ENCODE data around the gene ZC3H12C.

The ZC3H12C gene

GRCh38 chr11:110156503-110156902 lies 63.3 kb downstream of the ZC3H12C start:
- DNase-seq, result no peak

DNA sequence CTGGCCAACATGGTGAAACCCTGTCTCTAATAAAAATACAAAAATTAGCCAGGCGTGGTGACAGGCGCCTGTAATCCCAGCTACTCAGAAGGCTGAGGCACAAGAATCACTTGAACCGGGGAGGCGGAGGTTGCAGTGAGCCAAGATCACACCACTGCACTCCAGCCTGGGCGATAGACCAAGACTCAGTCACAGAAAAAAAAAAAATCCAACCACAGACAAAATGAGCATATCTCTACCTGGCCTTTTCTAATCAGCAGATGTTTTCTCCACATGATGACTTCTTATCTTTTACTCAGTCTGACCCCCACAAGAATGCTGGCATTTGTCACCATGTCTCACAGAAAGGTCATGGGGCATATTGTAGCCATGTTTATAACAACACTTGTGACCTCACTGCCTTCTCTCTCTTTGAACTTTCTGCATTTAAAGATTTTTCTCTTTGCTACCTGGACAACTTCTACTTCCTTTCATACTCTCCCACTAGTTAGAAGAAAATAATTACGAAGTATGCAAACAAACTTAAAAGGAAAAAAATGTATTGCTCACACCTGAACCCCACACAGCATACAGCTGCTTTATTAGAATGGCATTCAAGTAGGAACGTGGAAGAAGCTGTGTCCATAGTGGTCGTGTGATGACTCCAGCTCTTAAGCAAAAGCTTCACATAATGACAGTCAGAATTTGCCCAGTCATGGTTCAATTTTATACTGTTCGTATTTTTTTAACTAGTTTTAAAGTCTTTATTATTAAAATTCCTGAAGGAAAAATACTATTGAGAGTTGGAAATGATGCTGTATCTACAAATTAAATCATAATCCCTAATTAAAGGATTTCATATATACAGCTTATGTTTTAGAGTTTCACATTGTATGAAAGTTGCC lies 65.4 kb downstream of the ZC3H12C start:
- DNase-seq, result no peak

GRCh38 chr11:110159476-110159875 lies 66.3 kb downstream of the ZC3H12C start:
- DNase-seq, result no peak

- no peak for DNase-seq
These were observed 66.8 kb downstream of the ZC3H12C start for GRCh38 chr11:110160016-110160415.

DNA sequence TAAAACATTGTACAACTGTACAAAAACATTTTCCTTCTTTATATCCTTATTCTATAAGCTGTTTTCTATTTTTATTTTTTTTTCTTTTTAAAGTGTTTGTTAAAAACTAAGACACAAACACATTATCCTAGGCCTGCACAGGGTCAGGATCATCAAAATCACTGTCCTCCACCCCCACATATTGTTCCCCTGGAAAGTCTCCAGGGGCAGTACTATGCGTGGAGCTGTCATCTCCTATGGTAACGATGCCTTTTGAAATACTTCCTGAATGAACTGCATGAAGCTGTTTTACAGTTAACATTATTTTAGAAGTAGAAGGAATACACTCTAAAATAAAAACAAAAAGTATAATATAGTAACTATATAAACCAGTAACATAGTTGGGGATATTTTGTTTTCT lies 67.2 kb downstream of the ZC3H12C start:
- no peak for DNase-seq

DNA sequence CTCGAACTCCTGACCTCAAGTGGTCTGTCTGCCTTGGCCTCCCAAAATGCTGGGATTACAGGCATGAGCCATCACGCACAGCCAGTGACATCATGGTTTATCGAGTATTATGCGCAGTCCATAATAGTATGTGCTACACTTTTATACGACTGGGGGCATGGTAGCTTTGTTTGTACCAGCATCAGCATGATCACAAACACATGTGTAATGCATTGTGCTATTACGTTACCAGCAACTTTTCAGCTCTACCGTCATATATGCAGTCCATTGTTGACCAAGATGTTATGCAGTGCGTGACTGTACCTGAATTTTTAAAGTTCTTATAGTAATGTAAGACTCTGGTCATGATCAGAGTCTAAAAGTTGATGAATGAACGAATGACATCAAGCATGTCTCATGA lies 67.9 kb downstream of the ZC3H12C start:
- DNase-seq, result no peak

GRCh38 chr11:110162216-110162615 lies 69.0 kb downstream of the ZC3H12C start:
- DNase-seq, result no peak

GRCh38 chr11:110165039-110165925 lies 72.1 kb downstream of the ZC3H12C start:
- DNase-seq, result no peak

- no peak for DNase-seq
These were observed 75.0 kb downstream of the ZC3H12C start for GRCh38 chr11:110168033-110168803.

DNA sequence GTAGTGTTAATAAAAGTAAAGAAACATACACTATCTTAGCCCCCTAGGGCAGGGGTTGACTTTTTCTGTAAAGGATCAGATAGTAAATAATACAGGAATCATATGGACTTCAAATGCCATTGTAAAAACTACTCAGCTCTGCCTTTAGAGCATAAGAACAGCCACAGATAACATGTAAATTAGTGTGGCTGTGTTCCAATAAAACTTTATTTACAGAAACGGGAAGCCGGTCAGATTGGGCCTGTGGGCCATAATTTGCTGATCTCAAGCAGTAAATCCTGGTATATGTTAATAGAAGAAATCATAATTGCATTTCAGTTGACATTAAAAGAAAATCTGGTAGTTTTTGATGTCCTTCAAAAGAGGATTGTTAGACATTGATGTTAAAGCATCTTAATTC lies 76.5 kb downstream of the ZC3H12C start:
- DNase-seq, result no peak

GRCh38 chr11:110172468-110173065 lies 79.4 kb downstream of the ZC3H12C start:
- no peak for DNase-seq

GRCh38 chr11:110173811-110174644 lies 80.8 kb downstream of the ZC3H12C start:
- DNase-seq, result no peak

DNA sequence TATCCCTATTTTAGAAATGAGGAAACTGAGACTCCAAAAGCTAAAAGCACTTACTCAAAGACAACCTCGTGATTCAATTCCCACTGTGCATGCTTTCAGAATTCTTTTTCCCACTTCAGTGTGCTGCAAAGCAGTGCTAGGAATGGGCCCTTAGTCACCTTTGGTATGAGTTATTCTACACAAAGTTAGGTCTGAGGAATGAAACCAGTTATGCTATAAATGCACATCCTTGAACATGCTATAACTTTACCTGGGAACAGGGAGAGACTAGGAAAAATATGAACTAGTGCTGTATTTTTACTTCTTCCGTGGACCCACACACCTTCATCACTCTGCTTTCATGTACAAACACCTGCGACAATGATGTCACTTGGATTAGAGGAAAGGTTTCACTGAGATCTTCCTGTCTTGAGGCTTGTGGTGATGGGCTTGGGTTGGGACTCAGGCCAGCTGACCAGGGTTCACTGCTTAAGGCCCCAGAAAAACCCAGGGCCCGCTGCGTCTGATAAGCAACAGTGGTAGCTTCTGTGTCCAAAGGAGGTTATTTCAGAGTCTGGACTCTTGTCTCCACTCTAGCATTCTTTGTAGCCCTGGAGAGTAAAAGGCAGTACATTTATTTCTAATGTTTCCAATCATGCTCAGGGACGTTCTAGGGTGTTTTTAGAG lies 81.6 kb downstream of the ZC3H12C start:
- no peak for DNase-seq

DNA sequence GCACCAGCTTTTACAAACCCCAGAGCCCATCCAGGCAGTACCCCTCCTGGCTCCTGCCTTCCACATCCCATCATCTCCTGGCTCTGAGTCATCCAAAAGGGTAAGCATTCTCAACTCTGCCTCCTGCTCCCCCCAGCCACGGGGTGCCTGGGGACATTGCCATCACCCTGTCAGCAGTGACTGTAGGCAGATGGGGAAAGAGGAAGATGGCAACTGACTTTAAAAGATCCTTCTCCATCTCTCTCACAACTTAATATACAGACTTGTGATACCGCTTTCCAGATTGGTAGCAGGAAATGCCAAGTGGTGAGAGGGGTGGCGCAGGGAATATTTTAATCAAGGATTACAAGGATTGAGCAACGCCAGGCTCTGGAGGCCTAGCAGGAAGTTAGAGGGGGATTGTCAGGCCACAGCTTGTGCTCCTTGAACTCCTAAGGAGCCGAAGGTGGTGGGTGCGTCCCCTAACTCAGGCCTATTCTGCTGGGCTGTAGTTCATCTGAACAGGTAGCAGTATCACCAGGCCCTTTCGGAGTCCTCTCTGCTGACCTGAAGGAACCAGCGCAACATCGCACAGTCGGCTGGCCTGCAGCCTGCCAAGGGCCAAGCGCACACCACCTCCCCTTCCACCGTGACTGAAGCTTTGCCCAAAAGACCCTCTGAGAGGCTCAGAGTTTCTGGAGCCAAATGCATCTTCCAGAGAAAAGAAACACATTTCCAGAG lies 83.3 kb downstream of the ZC3H12C start:
- no peak for DNase-seq

DNA sequence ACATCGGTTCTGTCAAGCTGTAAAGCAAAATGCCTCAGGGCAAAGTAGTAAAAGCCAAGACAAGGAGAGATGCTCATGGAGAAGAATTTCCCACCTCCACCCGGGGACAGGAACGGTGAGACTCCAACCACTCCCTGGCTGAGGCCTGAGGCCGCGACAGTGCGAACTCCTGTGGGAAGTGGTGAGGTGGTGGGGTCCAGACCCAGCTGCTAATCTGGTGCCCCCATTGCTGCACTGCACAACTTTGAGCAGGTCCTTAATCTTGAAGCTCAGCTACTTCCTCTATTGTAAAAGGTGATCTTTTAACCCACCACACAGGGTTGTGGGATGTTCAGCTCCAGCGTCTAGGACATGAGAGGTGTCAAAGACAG lies 83.9 kb downstream of the ZC3H12C start:
- DNase-seq, result no peak

DNA sequence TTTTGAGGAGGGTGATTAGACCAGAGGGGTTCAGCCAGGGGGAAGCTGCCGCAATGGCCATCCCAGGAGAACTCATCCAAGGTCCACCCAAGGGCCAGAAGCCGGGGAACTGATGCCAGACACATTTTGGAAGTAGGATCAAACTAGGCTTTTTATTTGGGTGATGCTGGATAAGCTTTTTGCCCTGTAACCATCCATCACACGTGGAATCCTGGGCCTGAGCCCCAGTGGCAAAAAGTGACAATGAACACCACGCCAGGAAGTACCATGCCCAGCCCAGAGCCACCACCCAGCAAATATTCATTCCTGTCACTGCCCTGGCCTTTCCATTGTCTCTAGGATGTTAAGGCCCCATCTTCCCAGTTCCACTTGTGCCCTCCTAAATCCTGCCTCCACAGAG lies 85.9 kb downstream of the ZC3H12C start:
- DNase-seq, result no peak

GRCh38 chr11:110182886-110183285 lies 89.7 kb downstream of the ZC3H12C start:
- DNase-seq, result no peak

DNA sequence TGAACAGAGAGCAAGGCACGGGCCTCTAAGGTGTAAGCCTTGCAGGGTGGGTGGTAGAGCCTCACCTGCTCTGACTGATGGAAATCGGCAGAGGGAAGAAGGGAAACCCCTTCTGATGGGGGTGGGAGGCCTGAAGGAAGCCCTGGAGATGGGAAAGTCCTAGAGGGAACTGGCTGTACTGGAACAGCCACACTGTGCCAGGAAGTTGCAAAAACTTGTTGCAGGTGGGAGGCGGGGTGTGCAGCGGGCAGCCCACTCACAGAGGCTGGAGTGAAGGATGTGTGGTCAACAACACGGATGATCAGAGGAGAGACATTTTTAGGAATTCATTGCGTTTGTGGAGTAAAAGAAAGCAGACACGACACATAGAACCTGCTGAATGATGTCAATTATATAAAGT lies 91.3 kb downstream of the ZC3H12C start:
- DNase-seq, result no peak

DNA sequence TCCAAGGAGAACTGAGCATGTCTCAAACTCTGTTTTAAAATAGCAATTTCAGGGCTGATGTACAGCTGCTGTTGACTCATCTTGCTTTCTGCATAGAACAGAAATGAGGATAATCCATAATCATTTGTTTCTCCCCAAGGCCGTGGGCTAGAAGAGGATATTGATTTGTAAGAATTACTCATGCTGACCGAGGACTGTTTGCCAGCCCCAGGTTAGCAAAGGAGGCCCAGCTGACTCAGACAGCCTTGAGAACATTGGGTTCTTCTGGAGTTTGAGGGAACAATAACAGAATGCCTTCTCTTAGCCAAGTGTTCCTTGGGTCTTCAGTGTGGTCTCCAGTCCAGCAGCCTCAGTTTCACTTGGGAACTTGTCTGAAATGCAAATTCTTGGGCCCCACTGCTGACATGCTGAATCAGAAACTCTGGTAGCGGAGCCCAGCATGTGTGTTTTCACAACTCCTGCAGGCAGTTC lies 92.0 kb downstream of the ZC3H12C start:
- DNase-seq, result no peak

GRCh38 chr11:110185599-110185998 lies 92.4 kb downstream of the ZC3H12C start:
- no peak for DNase-seq
